NCI-H226 (cell line): ENCODE data around the gene MLN.

Source experiments
- DNase-seq: peaks from one replicate; pipeline ENCODE4 v3.0.0-alpha.2; 2015

The MLN gene

GRCh38 chr6:33771146-33772081 lies 32.4 kb downstream of the MLN start:
- peak; percentile 99 for DNase-seq

DNA sequence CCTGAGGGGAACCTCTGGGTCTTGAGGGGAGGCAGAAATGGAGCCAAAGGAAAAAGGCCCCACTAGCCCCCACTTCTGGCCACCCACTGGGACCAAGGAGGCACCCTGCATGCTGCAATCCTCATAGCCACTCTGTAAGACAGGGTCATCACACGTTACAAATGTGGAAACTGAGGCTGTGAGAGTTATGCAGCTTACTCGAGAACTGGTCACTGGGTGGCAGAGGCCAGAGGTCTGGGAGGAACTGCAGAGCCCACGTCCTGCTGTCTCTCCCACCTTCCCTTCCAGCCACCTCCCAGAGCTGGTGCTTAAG lies 33.0 kb downstream of the MLN start:
- no peak for DNase-seq

- no peak for DNase-seq
Measured at GRCh38 chr6:33770124-33770832, 33.5 kb downstream of the MLN start.

- DNase-seq: no peak
Measured at GRCh38 chr6:33769248-33769821, 34.5 kb downstream of the MLN start.

DNA sequence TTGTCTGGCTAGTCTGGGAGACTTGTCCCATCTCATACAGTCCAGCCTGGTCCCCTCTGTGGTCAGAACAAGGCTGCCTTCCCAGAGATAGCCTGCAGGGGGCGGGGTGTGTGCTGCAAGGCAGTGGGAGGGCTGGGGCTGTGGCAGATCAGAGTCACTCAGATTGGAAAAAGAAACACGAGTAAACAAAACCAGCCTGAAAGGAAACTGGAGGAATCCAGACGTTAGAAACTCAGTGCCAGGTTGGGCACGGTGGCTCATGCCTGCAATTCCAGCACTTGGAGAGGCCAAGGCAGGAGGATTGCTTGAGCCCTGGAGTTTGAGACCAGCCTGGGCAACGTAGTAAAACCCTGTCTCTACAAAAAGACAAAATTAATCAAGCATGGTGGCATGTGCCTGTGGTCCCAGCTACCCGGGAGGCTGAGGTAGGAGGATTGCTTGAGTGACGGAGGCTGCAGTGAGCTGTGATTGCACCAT lies 35.1 kb downstream of the MLN start:
- peak; percentile 51 for DNase-seq

DNA sequence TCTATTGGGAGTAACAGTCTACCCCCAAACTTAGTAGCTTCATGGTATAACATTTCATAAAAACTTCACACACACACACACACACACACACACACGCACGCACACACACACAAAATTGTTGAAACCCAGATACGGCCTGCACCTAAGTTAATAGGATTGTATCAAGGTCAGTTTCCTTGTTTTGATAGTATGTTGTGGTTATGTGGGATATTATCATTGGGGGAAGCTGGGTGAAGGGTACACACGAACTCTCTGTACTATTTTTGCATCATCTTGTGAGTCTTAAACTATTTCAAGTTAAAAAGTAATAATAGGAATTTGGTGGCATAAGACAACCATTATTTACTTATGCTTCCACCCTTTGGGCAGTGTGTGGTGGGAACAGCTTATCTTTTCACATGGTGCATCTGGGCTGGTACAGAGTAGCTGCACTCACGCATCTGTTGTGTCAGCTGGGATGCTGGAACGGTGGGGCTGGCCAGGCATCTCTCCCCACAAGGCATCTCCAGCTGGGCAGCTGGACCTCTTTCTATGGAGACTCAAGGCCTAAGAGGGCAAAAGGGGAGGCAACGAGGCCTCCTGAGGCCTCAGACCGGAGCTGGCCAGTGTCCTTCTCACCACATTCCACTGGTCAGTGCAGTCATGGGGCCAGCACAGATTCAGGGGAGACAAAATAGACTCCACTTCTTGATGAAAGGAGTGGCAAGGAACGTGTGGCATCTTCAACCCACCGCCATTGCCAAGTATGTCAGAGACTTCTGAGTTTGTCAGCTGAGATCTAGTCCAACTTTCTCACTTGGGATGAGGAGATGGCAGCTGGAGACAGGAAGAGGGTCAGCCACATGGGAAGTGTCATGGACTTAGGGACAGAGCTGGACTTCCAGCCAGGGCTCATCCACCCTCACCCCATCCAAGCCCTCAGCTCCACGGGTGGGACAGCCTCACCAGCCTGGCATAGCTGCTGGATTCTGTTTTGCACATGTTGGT lies 36.6 kb downstream of the MLN start:
- DNase-seq: no peak

GRCh38 chr6:33765368-33765767 lies 38.4 kb downstream of the MLN start:
- DNase-seq: no peak

GRCh38 chr6:33764036-33764435 lies 39.8 kb downstream of the MLN start:
- DNase-seq: no peak

- no peak for DNase-seq
Measured at GRCh38 chr6:33763483-33763882, 40.3 kb downstream of the MLN start.

- no peak for DNase-seq
Measured at GRCh38 chr6:33762713-33763112, 41.1 kb downstream of the MLN start.

- DNase-seq: no peak
Measured at GRCh38 chr6:33761922-33762629, 41.7 kb downstream of the MLN start.

GRCh38 chr6:33761581-33761921 lies 42.3 kb downstream of the MLN start:
- no peak for DNase-seq

DNA sequence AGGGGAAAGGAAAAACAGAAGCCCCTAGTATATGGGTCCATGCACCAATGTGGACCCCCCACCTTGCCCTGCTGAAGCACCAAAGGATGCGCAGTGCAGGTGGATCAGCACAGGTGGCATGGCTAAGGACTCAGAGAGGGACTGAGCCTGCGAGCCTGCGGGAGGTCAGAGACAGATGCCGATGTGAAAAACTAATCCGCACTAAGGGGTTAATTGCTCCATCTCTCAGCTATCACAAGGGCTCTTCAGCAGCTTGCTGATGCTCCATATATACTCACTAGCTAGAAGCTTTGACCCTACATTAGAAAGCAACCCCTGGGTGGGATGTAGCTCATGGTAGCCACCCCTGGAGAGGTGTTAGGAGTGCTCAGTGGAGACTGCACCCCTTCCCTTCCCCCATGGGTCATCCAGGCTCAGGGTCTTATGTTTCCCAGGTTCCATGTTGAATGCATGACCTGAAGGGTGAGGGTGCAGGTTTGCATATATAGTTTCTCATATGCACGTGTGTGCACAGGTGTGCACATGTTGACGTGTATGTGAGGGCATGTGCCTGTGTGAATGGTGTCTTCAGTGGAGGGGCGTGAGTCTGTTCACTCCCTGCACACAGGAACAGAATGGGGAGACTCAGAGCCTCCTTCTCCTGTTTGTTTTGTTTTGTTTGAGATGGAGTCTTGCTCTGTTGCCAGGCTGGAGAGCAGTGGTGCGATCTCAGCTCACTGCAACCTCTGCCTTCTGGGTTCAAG lies 43.7 kb downstream of the MLN start:
- DNase-seq: no peak

DNA sequence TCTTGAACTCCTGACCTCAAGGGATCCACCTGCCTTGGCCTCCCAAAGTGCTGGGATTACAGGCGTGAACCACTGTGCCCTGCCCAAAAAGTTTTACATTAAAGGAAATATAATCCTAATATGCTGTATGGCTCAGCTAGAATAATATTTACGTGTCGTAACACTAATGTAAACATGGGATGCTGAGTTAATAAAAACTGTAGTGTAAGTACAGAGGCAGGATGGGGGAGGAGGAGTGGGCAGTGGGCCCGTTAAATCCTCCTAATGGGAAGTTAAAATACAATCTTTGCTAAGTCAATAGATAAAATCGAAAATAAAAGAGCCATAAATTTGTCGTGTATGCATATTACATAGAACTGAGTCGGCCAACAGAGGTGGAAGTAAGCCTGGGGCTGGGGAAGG lies 45.0 kb downstream of the MLN start:
- no peak for DNase-seq

GRCh38 chr6:33757906-33758305 lies 45.9 kb downstream of the MLN start:
- DNase-seq: no peak

DNA sequence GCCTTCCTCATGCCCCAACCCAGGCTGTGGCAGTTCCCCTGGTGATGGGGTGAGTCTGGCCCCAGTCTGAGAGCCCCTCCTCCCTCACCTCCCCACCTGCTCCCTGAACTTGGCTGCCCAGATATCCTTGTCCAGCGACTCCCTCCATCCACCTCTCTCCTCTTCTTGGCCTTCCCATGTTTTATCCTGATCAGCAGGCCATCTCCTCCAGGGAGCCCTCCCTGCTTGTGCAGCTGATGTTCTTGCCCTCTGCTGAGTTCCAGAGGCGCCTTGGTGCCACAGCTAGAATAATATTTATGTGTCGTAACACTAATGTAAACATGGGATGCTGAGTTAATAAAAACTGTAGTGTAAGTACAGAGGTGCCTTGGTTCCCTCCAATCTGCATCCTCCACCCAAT lies 46.7 kb downstream of the MLN start:
- DNase-seq: no peak

- DNase-seq: no peak
Measured at GRCh38 chr6:33756211-33756954, 47.4 kb downstream of the MLN start.

- DNase-seq: no peak
Measured at GRCh38 chr6:33755070-33755869, 48.5 kb downstream of the MLN start.

GRCh38 chr6:33754222-33754621 lies 49.6 kb downstream of the MLN start:
- DNase-seq: no peak

GRCh38 chr6:33752646-33753015 lies 51.2 kb downstream of the MLN start:
- no peak for DNase-seq
